Nephron (organoid): ENCODE data around the gene GLE1.

Experiments
- H3K27ac Mint-ChIP-seq, 3 experiments: 2 replicates each; pipeline ENCODE4 v1.8.0; 2020; ENCODE audit warnings: mixed read lengths in 3 of 3, mild to moderate bottlenecking in 2 of 3, moderate library complexity in 1 of 3
- H3K27me3 Mint-ChIP-seq: 2 replicates; pipeline ENCODE4 v1.8.0; 2021; ENCODE audit warnings: low read depth, mild to moderate bottlenecking, moderate library complexity, mixed read lengths
- H3K36me3 Mint-ChIP-seq: 2 replicates; pipeline ENCODE4 v1.8.0; 2020; ENCODE audit warnings: low read depth, mixed read lengths
- H3K4me1 Mint-ChIP-seq: 2 replicates; pipeline ENCODE4 v1.8.0; 2020; ENCODE audit warnings: mixed read lengths
- H3K4me3 Mint-ChIP-seq, 3 experiments: 2 replicates each; pipeline ENCODE4 v1.8.0; 2020; ENCODE audit warnings: mild to moderate bottlenecking in 3 of 3, mixed read lengths in 3 of 3, moderate library complexity in 2 of 3
- H3K9me3 Mint-ChIP-seq: 2 replicates; pipeline ENCODE4 v1.8.0; 2020; ENCODE audit warnings: mixed read lengths
- CTCF ChIP-seq, 3 experiments: fragments of 200-600 bp; sonication (generic); IDR thresholded peaks; one replicate each; pipeline ENCODE4 v1.5.0; 2021; ENCODE audit warnings: antibody characterized with exemption in 3 of 3; ENCODE audit not compliant: unreplicated experiment in 3 of 3

GLE1 gene

DNA sequence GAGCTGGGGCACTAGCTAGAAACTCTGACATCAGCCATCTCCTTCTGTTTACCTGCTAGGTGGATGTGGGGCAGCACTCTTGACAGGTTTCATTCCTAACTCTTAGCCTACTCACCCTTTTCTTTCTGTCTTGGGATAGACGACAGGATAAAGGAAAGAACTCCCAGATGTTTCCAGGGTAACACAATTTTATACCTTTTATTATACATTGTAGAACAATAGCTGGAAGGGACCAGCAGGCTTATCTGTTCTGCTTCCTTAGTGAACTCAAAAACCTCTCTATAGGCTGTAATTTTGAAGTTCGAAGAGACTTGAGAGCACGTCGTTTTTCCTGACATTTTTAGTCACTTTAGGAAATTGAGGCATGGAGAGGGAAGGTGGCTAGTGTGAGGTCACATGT, 61.1 kb downstream of the GLE1 start:
- Mint-ChIP-seq H3K4me1 (peaks cover 4% of the 10 kb centered on the region), H3K4me3 (no peak overlapping the region), H3K27me3 (no peaks in the 10 kb centered on the region), H3K27ac (peak overlapping the region in 1 of 3 experiments; percentile 22), H3K36me3 (peaks cover 61% of the 10 kb centered on the region), H3K9me3 (no peaks in the 10 kb centered on the region)
- no peak for TF ChIP-seq CTCF (IDR thresholded peaks at IDR 0.05; ENCODE audit: unreplicated experiment in 3 of 3)

- Mint-ChIP-seq H3K9me3 (no peaks in the 10 kb centered on the region), H3K36me3 (peaks cover 62% of the 10 kb centered on the region), H3K4me3 (no peak overlapping the region), H3K27ac (no peak overlapping the region), H3K27me3 (no peaks in the 10 kb centered on the region), H3K4me1 (no peaks in the 10 kb centered on the region)
- TF ChIP-seq CTCF (IDR thresholded peaks at IDR 0.05; ENCODE audit: unreplicated experiment in 3 of 3): no peak
These were observed 64.1 kb downstream of the GLE1 start for GRCh38 chr9:128568470-128569078.

- TF ChIP-seq CTCF (IDR thresholded peaks at IDR 0.05; ENCODE audit: unreplicated experiment in 3 of 3): no peak
- Mint-ChIP-seq H3K36me3 (peaks cover 73% of the 10 kb centered on the region), H3K9me3 (no peaks in the 10 kb centered on the region), H3K4me1 (no peaks in the 10 kb centered on the region), H3K4me3 (no peak overlapping the region), H3K27ac (no peak overlapping the region), H3K27me3 (no peaks in the 10 kb centered on the region)
These were observed 71.0 kb downstream of the GLE1 start for GRCh38 chr9:128575469-128575868.

DNA sequence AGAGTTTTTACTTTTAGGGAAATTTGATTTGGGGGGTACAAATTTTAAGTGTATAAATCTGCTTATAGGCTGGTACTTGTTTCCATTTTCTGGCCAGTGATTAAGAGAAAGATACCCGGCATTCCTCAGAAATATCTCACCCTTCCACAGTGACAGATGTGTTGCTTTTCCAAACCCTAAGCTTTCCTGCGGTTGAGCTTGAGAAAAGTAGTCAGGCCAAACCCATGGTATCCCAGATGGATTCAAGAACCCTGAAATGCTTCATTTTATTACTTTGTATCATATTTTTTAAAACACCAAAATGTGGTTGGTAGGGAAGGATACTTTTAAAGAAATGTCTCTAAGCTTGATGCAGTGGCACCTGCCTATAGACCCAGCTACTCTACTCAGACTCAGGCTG, 71.4 kb downstream of the GLE1 start:
- TF ChIP-seq CTCF (IDR thresholded peaks at IDR 0.05; ENCODE audit: unreplicated experiment in 3 of 3): no peak
- Mint-ChIP-seq H3K27ac (no peak overlapping the region), H3K27me3 (no peaks in the 10 kb centered on the region), H3K4me3 (no peak overlapping the region), H3K36me3 (peaks cover 77% of the 10 kb centered on the region), H3K9me3 (no peaks in the 10 kb centered on the region), H3K4me1 (no peaks in the 10 kb centered on the region)

- no peak for TF ChIP-seq CTCF (IDR thresholded peaks at IDR 0.05; ENCODE audit: unreplicated experiment in 3 of 3)
- Mint-ChIP-seq H3K4me1 (no peaks in the 10 kb centered on the region), H3K4me3 (no peak overlapping the region), H3K9me3 (no peaks in the 10 kb centered on the region), H3K27me3 (no peaks in the 10 kb centered on the region), H3K36me3 (peaks cover 87% of the 10 kb centered on the region), H3K27ac (peak overlapping the region in 2 of 3 experiments; percentile 86 to 92)
These were observed 72.7 kb downstream of the GLE1 start for GRCh38 chr9:128577206-128577605.

DNA sequence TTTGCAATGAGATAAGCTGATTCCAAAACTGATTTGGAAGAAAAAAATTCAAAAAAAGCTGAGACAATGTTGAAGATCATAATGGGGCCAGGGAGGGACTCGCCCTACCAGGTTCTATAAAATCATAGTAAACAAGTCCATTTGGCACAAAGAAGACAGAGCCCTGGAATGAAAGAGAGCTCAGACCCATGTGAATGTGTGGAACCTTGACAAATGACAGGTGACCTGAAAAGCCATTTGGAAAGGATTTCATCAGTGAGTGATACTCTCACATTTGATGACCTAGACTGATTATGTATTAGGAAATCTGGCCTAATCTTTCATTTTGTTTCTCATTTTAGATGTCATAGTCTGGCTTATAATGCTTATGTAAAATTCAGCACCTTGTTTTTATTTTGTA, 74.7 kb downstream of the GLE1 start:
- H3K36me3 Mint-ChIP-seq: peaks cover 93% of the 10 kb centered on the region
- no peaks in the 10 kb centered on the region for H3K27me3 Mint-ChIP-seq
- TF ChIP-seq CTCF (IDR thresholded peaks at IDR 0.05; ENCODE audit: unreplicated experiment in 3 of 3): no peak
- no peak overlapping the region for H3K27ac Mint-ChIP-seq
- H3K9me3 Mint-ChIP-seq: no peaks in the 10 kb centered on the region
- no peak overlapping the region for H3K4me3 Mint-ChIP-seq
- H3K4me1 Mint-ChIP-seq: no peaks in the 10 kb centered on the region
